T1000 (cell line): ENCODE results near the gene SPRING1.

Experiments
- DNase-seq: peaks from one replicate; lab custom pipeline; 2025; ENCODE audit warnings: mixed read lengths; lab: John Stamatoyannopoulos, UW

The SPRING1 gene

GRCh38 chr12:116739381-116739887 is 1.6 kb upstream of the SPRING1 start:
- DNase-seq, result no peak

GRCh38 chr12:116736962-116737773 is 701 bp downstream of the SPRING1 start:
- no peak for DNase-seq

- no peak for DNase-seq
Observed at GRCh38 chr12:116735951-116736599, 1.8 kb downstream of the SPRING1 start.

- DNase-seq, result no peak
Observed at GRCh38 chr12:116735084-116735483, 2.8 kb downstream of the SPRING1 start.

- DNase-seq, result no peak
Observed at GRCh38 chr12:116734156-116734768, 3.6 kb downstream of the SPRING1 start.

- DNase-seq, result no peak
Observed at GRCh38 chr12:116731801-116732200, 6.1 kb downstream of the SPRING1 start.

GRCh38 chr12:116727891-116728290 is 10.0 kb downstream of the SPRING1 start:
- no peak for DNase-seq

- no peak for DNase-seq
Observed at GRCh38 chr12:116727261-116727660, 10.6 kb downstream of the SPRING1 start.

GRCh38 chr12:116726694-116727093 is 11.2 kb downstream of the SPRING1 start:
- no peak for DNase-seq

- no peak for DNase-seq
Observed at GRCh38 chr12:116722245-116722644, 15.6 kb downstream of the SPRING1 start.

- DNase-seq, result no peak
Observed at GRCh38 chr12:116719731-116720528, 17.9 kb downstream of the SPRING1 start.

GRCh38 chr12:116718655-116719454 is 19.0 kb downstream of the SPRING1 start:
- no peak for DNase-seq

GRCh38 chr12:116717466-116718437 is 20.1 kb downstream of the SPRING1 start:
- no peak for DNase-seq

- no peak for DNase-seq
Observed at GRCh38 chr12:116714175-116714574, 23.7 kb downstream of the SPRING1 start.

- no peak for DNase-seq
Observed at GRCh38 chr12:116713527-116713926, 24.3 kb downstream of the SPRING1 start.

- DNase-seq, result no peak
Observed at GRCh38 chr12:116712458-116713303, 25.2 kb downstream of the SPRING1 start.

- DNase-seq, result no peak
Observed at GRCh38 chr12:116710370-116711150, 27.3 kb downstream of the SPRING1 start.

GRCh38 chr12:116709768-116710167 is 28.1 kb downstream of the SPRING1 start:
- DNase-seq, result no peak
